ENCODE data around the gene LGR5. TPM values are rescaled to one million over a fixed set of nuclear protein-coding genes. Genes with fewer than 3 reads are reported as not detected.

LGR5 gene
- total and polyA plus RNA-seq, 2 of the 13 experiments (the other 11 are each of a cell fraction or from before 2014, with no cell fraction given) = 37.0 to 121 TPM

DNA sequence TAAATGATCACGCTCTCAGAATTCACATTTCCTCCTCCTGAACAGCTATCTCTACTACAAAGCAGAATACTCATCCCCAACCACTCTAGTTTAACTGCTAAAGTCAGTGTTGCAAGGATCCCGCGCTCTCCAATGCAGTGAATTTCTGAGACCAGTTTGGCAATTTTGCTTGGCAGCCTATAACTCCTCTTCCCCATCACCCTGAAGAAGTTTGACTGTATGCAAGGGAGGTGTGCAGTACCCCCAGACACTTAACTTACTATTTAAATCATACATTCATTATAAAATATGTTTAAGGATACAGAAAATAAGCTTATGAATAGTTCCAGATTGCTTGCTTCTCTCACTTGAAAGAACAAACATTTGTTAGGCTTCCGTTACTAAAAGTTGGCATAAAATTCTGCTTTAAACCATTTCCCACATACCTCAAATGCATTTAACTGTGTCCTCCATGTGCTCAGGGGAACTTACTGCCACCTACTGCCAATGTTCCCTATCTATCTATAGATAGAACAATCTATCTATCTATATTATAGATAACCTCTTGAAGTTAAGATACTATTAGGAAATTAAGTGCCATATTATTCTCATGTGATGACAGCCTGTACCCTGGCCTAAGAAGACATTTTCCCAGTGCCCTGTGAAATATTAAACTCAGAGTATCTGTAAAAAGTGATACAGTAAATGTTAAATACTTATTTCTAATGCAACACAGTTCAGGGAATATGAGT lies 2.4 kb downstream of the LGR5 start (continued):
- TF ChIP-seq, protein P1, sequence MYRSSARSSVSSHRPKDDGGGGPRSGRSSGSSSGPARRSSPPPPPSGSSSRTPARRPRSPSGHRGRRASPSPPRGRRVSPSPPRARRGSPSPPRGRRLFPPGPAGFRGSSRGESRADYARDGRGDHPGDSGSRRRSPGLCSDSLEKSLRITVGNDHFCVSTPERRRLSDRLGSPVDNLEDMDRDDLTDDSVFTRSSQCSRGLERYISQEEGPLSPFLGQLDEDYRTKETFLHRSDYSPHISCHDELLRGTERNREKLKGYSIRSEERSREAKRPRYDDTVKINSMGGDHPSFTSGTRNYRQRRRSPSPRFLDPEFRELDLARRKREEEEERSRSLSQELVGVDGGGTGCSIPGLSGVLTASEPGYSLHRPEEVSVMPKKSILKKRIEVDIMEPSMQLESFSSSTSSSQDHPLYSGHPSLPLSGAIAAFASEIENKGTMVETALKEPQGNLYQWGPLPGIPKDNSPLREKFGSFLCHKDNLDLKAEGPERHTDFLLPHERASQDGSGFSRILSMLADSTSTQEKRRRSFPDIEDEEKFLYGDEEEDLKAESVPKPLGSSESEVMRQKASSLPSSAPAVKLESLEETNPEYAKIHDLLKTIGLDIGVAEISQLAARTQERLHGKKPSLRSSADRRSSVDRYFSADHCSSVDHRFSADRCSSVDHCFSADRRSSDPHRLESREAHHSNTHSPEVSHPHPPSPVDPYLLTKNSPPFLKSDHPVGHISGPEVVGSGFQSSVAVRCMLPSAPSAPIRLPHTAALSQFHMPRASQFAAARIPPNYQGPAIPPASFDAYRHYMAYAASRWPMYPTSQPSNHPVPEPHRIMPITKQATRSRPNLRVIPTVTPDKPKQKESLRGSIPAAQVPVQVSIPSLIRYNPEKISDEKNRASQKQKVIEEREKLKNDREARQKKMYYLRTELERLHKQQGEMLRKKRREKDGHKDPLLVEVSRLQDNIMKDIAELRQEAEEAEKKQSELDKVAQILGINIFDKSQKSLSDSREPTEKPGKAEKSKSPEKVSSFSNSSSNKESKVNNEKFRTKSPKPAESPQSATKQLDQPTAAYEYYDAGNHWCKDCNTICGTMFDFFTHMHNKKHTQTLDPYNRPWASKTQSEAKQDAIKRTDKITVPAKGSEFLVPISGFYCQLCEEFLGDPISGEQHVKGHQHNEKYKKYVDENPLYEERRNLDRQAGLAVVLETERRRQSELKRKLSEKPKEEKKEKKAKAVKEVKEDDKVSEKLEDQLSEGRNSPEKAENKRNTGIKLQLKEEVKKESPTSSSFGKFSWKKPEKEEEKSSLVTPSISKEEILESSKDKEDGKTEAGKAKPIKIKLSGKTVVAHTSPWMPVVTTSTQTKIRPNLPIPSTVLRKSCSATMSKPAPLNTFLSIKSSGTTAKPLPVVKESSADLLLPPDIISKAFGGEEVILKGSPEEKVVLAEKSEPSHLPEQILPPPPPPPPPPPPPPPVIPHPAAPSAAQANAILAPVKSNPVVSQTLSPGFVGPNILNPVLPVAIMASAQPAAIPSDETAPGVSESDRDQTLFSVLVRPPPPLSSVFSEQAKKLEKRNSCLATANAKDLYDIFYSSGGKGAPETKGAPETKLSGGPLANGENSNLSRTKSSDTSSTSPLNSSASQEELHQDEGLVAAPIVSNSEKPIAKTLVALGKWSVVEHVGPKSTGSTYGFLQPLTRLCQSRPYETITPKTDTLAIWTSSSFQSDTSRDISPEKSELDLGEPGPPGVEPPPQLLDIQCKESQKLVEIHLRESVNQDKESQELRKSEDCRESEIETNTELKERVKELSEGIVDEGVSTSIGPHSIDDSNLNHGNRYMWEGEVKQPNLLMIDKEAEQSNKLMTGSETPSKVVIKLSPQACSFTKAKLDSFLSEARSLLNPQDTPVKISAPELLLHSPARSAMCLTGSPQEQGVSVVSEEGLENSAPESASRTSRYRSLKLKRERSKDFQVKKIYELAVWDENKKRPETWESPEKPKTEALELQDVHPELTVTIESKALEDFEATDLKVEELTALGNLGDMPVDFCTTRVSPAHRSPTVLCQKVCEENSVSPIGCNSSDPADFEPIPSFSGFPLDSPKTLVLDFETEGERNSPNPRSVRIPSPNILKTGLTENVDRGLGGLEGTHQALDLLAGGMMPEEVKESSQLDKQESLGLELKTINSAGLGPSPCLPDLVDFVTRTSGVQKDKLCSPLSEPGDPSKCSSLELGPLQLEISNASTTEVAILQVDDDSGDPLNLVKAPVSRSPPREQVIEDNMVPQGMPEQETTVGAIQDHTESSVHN (CRISPR knock-in tag; IDR thresholded peaks at IDR 0.05) = no peak
- peak; percentile 25; the same call in 1 of the 2 replicates for TF ChIP-seq SAP130 (CRISPR knock-in tag; IDR thresholded peaks at IDR 0.05; ENCODE audit: low read depth)
- TF ChIP-seq, protein P2, sequence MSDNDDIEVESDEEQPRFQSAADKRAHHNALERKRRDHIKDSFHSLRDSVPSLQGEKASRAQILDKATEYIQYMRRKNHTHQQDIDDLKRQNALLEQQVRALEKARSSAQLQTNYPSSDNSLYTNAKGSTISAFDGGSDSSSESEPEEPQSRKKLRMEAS (IDR thresholded peaks at IDR 0.05) = peak; percentile 53
- TF ChIP-seq EHMT2 (IDR thresholded peaks at IDR 0.05; ENCODE audit: borderline replicate concordance, low read depth, low read length) = no peak
- TF ChIP-seq RBM22 (optimal IDR thresholded peaks at IDR 0.05; ENCODE audit: low read length) = peak; percentile 50
- TF ChIP-seq GATA4 (IDR thresholded peaks at IDR 0.05; ENCODE audit: borderline replicate concordance, low read depth) = no peak
- no peak for TF ChIP-seq RBM39 (IDR thresholded peaks at IDR 0.05; ENCODE audit: low read depth, low read length, poor library complexity, severe bottlenecking)
- no peak for TF ChIP-seq ZNF652 (CRISPR knock-in tag; IDR thresholded peaks at IDR 0.05; ENCODE audit: borderline replicate concordance, low read depth)
- TF ChIP-seq, protein P3, sequence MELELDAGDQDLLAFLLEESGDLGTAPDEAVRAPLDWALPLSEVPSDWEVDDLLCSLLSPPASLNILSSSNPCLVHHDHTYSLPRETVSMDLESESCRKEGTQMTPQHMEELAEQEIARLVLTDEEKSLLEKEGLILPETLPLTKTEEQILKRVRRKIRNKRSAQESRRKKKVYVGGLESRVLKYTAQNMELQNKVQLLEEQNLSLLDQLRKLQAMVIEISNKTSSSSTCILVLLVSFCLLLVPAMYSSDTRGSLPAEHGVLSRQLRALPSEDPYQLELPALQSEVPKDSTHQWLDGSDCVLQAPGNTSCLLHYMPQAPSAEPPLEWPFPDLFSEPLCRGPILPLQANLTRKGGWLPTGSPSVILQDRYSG (CRISPR knock-in tag; IDR thresholded peaks at IDR 0.05) = no peak
- TF ChIP-seq ZNF7 (CRISPR knock-in tag; IDR thresholded peaks at IDR 0.05) = no peak
- TF ChIP-seq ZNF383 (CRISPR knock-in tag; IDR thresholded peaks at IDR 0.05; ENCODE audit: borderline replicate concordance) = no peak
- TF ChIP-seq ZFP90 (CRISPR knock-in tag; IDR thresholded peaks at IDR 0.05; ENCODE audit: borderline replicate concordance) = no peak
- TF ChIP-seq, protein P4, sequence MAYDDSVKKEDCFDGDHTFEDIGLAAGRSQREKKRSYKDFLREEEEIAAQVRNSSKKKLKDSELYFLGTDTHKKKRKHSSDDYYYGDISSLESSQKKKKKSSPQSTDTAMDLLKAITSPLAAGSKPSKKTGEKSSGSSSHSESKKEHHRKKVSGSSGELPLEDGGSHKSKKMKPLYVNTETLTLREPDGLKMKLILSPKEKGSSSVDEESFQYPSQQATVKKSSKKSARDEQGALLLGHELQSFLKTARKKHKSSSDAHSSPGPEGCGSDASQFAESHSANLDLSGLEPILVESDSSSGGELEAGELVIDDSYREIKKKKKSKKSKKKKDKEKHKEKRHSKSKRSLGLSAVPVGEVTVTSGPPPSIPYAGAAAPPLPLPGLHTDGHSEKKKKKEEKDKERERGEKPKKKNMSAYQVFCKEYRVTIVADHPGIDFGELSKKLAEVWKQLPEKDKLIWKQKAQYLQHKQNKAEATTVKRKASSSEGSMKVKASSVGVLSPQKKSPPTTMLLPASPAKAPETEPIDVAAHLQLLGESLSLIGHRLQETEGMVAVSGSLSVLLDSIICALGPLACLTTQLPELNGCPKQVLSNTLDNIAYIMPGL (CRISPR knock-in tag; IDR thresholded peaks at IDR 0.05; ENCODE audit: borderline replicate concordance in 1 of 2, low read depth in 1 of 2) = peak; percentile 9 to 16; a peak in 1 of 4 replicates
- TF ChIP-seq MATR3 (CRISPR knock-in tag; IDR thresholded peaks at IDR 0.05) = no peak
